ENCODE measurements around the gene HDC.

DNA sequence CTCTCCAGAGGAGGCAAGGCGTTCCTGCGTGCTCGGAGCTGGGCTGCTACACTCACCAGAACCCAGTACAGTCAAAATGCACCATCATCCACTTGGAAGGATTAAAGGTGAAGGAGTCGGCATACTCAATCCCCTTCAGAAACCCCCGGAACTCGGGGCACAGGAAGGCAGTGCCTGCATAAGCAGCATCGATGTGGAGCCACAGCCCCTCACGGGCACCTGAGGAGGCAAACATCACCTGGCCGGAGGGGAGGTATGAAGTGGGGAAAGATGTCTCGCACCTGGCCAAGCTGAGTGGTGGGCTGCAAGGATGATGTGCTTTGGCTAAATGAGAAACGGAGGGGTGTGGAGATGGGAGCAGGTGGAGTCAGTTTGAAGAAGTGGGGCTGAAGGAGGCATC lies 13.0 kb downstream of the HDC start:
- TF ChIP-seq CTCF (IDR thresholded peaks at IDR 0.05) (no peak), POLR2A (IDR thresholded peaks at IDR 0.05) (no peak)

All from stomach (tissue), 4 donors.